WTC11 (cell line): ENCODE results near the gene RSKR.

Experiments used
- ATF1 ChIP-seq: sonication (generic); formaldehyde crosslinking; IDR thresholded peaks from 2 replicates; pipeline ENCODE4 v1.8.1; 2023; ENCODE audit warnings: mild to moderate bottlenecking, moderate library complexity, missing genetic modification reagents
- CBFB ChIP-seq: sonication (generic); formaldehyde crosslinking; IDR thresholded peaks from 2 replicates; pipeline ENCODE4 v1.8.1; 2022; ENCODE audit warnings: mild to moderate bottlenecking, low read depth, missing genetic modification reagents
- CREM ChIP-seq: sonication (generic); formaldehyde crosslinking; IDR thresholded peaks from 2 replicates; pipeline ENCODE4 v1.8.1; 2022; ENCODE audit warnings: mild to moderate bottlenecking, missing genetic modification reagents, moderate library complexity
- NR1H2 ChIP-seq: sonication (generic); formaldehyde crosslinking; IDR thresholded peaks from 2 replicates; pipeline ENCODE4 v1.9.0; 2021; ENCODE audit warnings: mild to moderate bottlenecking, moderate library complexity, missing genetic modification reagents
- NR3C1 ChIP-seq: sonication (generic); formaldehyde crosslinking; conservative IDR thresholded peaks from 2 replicates; pipeline ENCODE4 v1.8.1; 2023; ENCODE audit warnings: low read depth, mild to moderate bottlenecking, missing genetic modification reagents
- RORB ChIP-seq: fragments of 250-450 bp; sonication (Bioruptor Pico); IDR thresholded peaks from 2 replicates; pipeline ENCODE4 v1.9.0; 2021; ENCODE audit warnings: mild to moderate bottlenecking
- ZBTB43 ChIP-seq: sonication (generic); formaldehyde crosslinking; IDR thresholded peaks from 2 replicates; pipeline ENCODE4 v1.8.1; 2023; ENCODE audit warnings: mild to moderate bottlenecking, missing genetic modification reagents
- ZNF138 ChIP-seq: sonication (generic); formaldehyde crosslinking; conservative IDR thresholded peaks from 2 replicates; pipeline ENCODE4 v1.8.1; 2022; ENCODE audit warnings: mild to moderate bottlenecking, moderate library complexity, missing genetic modification reagents
- ZNF232 ChIP-seq: sonication (generic); formaldehyde crosslinking; IDR thresholded peaks from 2 replicates; pipeline ENCODE4 v1.8.0; 2022; ENCODE audit warnings: mild to moderate bottlenecking, missing genetic modification reagents
- TF ChIP-seq, protein P1 (sequence below): sonication (generic); formaldehyde crosslinking; IDR thresholded peaks from 2 replicates; pipeline ENCODE4 v1.8.0; 2023; ENCODE audit warnings: missing genetic modification reagents, mild to moderate bottlenecking, borderline replicate concordance
- TF ChIP-seq, protein P2 (sequence below): fragments of 200-600 bp; IDR thresholded peaks from 2 replicates; pipeline ENCODE4 v1.8.0; 2022; ENCODE audit warnings: antibody characterized with exemption
- TF ChIP-seq, protein P3 (sequence below): sonication (generic); formaldehyde crosslinking; IDR thresholded peaks from 2 replicates; pipeline ENCODE4 v1.8.1; 2023; ENCODE audit warnings: mild to moderate bottlenecking, missing genetic modification reagents, borderline replicate concordance
- TF ChIP-seq, protein P4 (sequence below): fragments of 250-450 bp; sonication (Bioruptor Pico); IDR thresholded peaks from 2 replicates; pipeline ENCODE4 v2.1.2; 2022; ENCODE audit warnings: mild to moderate bottlenecking, moderate library complexity

- no peak for TF ChIP-seq ZNF138
- TF ChIP-seq, protein P1, sequence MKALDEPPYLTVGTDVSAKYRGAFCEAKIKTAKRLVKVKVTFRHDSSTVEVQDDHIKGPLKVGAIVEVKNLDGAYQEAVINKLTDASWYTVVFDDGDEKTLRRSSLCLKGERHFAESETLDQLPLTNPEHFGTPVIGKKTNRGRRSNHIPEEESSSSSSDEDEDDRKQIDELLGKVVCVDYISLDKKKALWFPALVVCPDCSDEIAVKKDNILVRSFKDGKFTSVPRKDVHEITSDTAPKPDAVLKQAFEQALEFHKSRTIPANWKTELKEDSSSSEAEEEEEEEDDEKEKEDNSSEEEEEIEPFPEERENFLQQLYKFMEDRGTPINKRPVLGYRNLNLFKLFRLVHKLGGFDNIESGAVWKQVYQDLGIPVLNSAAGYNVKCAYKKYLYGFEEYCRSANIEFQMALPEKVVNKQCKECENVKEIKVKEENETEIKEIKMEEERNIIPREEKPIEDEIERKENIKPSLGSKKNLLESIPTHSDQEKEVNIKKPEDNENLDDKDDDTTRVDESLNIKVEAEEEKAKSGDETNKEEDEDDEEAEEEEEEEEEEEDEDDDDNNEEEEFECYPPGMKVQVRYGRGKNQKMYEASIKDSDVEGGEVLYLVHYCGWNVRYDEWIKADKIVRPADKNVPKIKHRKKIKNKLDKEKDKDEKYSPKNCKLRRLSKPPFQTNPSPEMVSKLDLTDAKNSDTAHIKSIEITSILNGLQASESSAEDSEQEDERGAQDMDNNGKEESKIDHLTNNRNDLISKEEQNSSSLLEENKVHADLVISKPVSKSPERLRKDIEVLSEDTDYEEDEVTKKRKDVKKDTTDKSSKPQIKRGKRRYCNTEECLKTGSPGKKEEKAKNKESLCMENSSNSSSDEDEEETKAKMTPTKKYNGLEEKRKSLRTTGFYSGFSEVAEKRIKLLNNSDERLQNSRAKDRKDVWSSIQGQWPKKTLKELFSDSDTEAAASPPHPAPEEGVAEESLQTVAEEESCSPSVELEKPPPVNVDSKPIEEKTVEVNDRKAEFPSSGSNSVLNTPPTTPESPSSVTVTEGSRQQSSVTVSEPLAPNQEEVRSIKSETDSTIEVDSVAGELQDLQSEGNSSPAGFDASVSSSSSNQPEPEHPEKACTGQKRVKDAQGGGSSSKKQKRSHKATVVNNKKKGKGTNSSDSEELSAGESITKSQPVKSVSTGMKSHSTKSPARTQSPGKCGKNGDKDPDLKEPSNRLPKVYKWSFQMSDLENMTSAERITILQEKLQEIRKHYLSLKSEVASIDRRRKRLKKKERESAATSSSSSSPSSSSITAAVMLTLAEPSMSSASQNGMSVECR (CRISPR knock-in tag), result no peak
- TF ChIP-seq CBFB, result no peak
- no peak for TF ChIP-seq CREM
- TF ChIP-seq, protein P2, sequence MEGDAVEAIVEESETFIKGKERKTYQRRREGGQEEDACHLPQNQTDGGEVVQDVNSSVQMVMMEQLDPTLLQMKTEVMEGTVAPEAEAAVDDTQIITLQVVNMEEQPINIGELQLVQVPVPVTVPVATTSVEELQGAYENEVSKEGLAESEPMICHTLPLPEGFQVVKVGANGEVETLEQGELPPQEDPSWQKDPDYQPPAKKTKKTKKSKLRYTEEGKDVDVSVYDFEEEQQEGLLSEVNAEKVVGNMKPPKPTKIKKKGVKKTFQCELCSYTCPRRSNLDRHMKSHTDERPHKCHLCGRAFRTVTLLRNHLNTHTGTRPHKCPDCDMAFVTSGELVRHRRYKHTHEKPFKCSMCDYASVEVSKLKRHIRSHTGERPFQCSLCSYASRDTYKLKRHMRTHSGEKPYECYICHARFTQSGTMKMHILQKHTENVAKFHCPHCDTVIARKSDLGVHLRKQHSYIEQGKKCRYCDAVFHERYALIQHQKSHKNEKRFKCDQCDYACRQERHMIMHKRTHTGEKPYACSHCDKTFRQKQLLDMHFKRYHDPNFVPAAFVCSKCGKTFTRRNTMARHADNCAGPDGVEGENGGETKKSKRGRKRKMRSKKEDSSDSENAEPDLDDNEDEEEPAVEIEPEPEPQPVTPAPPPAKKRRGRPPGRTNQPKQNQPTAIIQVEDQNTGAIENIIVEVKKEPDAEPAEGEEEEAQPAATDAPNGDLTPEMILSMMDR, result no peak
- TF ChIP-seq, protein P3, sequence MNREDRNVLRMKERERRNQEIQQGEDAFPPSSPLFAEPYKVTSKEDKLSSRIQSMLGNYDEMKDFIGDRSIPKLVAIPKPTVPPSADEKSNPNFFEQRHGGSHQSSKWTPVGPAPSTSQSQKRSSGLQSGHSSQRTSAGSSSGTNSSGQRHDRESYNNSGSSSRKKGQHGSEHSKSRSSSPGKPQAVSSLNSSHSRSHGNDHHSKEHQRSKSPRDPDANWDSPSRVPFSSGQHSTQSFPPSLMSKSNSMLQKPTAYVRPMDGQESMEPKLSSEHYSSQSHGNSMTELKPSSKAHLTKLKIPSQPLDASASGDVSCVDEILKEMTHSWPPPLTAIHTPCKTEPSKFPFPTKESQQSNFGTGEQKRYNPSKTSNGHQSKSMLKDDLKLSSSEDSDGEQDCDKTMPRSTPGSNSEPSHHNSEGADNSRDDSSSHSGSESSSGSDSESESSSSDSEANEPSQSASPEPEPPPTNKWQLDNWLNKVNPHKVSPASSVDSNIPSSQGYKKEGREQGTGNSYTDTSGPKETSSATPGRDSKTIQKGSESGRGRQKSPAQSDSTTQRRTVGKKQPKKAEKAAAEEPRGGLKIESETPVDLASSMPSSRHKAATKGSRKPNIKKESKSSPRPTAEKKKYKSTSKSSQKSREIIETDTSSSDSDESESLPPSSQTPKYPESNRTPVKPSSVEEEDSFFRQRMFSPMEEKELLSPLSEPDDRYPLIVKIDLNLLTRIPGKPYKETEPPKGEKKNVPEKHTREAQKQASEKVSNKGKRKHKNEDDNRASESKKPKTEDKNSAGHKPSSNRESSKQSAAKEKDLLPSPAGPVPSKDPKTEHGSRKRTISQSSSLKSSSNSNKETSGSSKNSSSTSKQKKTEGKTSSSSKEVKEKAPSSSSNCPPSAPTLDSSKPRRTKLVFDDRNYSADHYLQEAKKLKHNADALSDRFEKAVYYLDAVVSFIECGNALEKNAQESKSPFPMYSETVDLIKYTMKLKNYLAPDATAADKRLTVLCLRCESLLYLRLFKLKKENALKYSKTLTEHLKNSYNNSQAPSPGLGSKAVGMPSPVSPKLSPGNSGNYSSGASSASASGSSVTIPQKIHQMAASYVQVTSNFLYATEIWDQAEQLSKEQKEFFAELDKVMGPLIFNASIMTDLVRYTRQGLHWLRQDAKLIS (CRISPR knock-in tag), result no peak
- TF ChIP-seq, protein P4, sequence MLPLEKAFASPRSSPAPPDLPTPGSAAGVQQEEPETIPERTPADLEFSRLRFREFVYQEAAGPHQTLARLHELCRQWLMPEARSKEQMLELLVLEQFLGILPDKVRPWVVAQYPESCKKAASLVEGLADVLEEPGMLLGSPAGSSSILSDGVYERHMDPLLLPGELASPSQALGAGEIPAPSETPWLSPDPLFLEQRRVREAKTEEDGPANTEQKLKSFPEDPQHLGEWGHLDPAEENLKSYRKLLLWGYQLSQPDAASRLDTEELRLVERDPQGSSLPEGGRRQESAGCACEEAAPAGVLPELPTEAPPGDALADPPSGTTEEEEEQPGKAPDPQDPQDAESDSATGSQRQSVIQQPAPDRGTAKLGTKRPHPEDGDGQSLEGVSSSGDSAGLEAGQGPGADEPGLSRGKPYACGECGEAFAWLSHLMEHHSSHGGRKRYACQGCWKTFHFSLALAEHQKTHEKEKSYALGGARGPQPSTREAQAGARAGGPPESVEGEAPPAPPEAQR (CRISPR knock-in tag), result no peak
- TF ChIP-seq NR1H2, result no peak
- TF ChIP-seq RORB (CRISPR knock-in tag), result no peak
- no peak for TF ChIP-seq NR3C1
- no peak for TF ChIP-seq ZNF232 (CRISPR knock-in tag)
- TF ChIP-seq ATF1, result no peak
- TF ChIP-seq ZBTB43, result no peak
Observed at GRCh38 chr17:28641579-28641978, 27.6 kb upstream of the RSKR start.
